Caco-2 (cell line): ENCODE data around the gene ZC2HC1C. TPM values are rescaled to one million over a fixed set of nuclear protein-coding genes. Genes with fewer than 3 reads are reported as not detected.

ENCODE experiments used
- BruUV-seq: library from RNA; stranded (reverse); fragments of 400-500 nt; replicated peaks from 2 replicates; lab custom pipeline; 2021; lab: Mats Ljungman, UMichigan
- CTCF ChIA-PET: fragments of 300-600 bp; sonication (Branson Sonifier 250); formaldehyde crosslinking; loops from one replicate; lab custom pipeline; 2022; ENCODE audit warnings: antibody characterized with exemption; lab: Charles Lee
- POLR2A ChIA-PET: fragments of 300-600 bp; sonication (Branson Sonifier 250); formaldehyde crosslinking; loops from one replicate; lab custom pipeline; 2022; ENCODE audit warnings: antibody characterized with exemption; lab: Charles Lee
- DNase-seq, 2 experiments: peaks; one replicate each; pipeline versions ENCODE4 v3.0.0 to v3.0.0-alpha.2; 2020 to 2022
- H3K27me3 ChIP-seq: replicated peaks from 2 replicates; pipeline ENCODE4 v1.6.0; 2011; ENCODE audit warnings: low read length; ENCODE audit not compliant: control insufficient read depth, insufficient read depth
- H3K36me3 ChIP-seq: 2 replicates; pipeline ENCODE4 v1.5.1; 2011; ENCODE audit warnings: low read length; ENCODE audit not compliant: control insufficient read depth, insufficient read depth
- H3K4me1 ChIP-seq: fragments of 250-450 bp; sonication (Bioruptor Pico); 2 replicates; pipeline ENCODE4 v1.5.1; 2020; ENCODE audit warnings: mild to moderate bottlenecking
- H3K4me3 ChIP-seq: 2 replicates; pipeline ENCODE4 v1.5.1; 2011; ENCODE audit warnings: low read depth, mild to moderate bottlenecking, control low read depth, low read length
- H3K9me3 ChIP-seq: fragments of 250-450 bp; sonication (Bioruptor Pico); 2 replicates; pipeline ENCODE4 v1.5.1; 2020; ENCODE audit warnings: mild to moderate bottlenecking, moderate library complexity
- H3K27ac Mint-ChIP-seq: one replicate; pipeline ENCODE4 v1.8.0; 2022; ENCODE audit warnings: mixed read lengths; ENCODE audit not compliant: unreplicated experiment
- H3K27me3 Mint-ChIP-seq: one replicate; pipeline ENCODE4 v1.8.0; 2022; ENCODE audit warnings: mixed read lengths; ENCODE audit not compliant: insufficient read depth, unreplicated experiment
- H3K36me3 Mint-ChIP-seq: one replicate; pipeline ENCODE4 v1.8.0; 2022; ENCODE audit warnings: mild to moderate bottlenecking, mixed read lengths; ENCODE audit not compliant: insufficient read depth, unreplicated experiment
- H3K4me1 Mint-ChIP-seq: one replicate; pipeline ENCODE4 v1.8.0; 2022; ENCODE audit warnings: low read depth, mixed read lengths; ENCODE audit not compliant: unreplicated experiment
- H3K4me3 Mint-ChIP-seq: one replicate; pipeline ENCODE4 v1.8.0; 2022; ENCODE audit warnings: mild to moderate bottlenecking, moderate library complexity, mixed read lengths; ENCODE audit not compliant: unreplicated experiment
- H3K9me3 Mint-ChIP-seq: one replicate; pipeline ENCODE4 v1.8.0; 2022; ENCODE audit warnings: mixed read lengths; ENCODE audit not compliant: unreplicated experiment
- CTCF ChIP-seq, 2 experiments: fragments of 200-600 bp in 1 of 2; IDR thresholded peaks; 1 replicate in 1 of 2; 2 replicates in 1 of 2; pipeline versions ENCODE4 v1.5.1 to v1.8.0; 2011 to 2022; ENCODE audit warnings: antibody characterized with exemption in 1 of 2, control low read depth in 1 of 2, inconsistent platforms in 1 of 2, low read depth in 1 of 2, low read length in 1 of 2, mild to moderate bottlenecking in 1 of 2, moderate library complexity in 1 of 2; ENCODE audit not compliant: insufficient read depth in 1 of 2, severe bottlenecking in 1 of 2, unreplicated experiment in 1 of 2
- intact Hi-C: fragments of 100-400 bp; cut with micrococcal nuclease; formaldehyde crosslinking; loops from one replicate; pipeline ENCODE4 v1.10.0; 2022; ENCODE audit not compliant: unreplicated experiment
- total RNA-seq: library from RNA; stranded (reverse); gene quantifications from 2 replicates; pipeline ENCODE4 v1.2.3, GENCODE V29; 2022

ZC2HC1C gene
- total RNA-seq, 1 experiment from 2014 or later, result 2.5 TPM

- ChIA-PET POLR2A (interaction anchor here (1.1 kb wide), 1 partner anchor 8 kb away, joined by 6 read pairs; the partner anchor contains the start of gene ZC2HC1C), CTCF (no interaction called here)
- no peak overlapping the region for H3K27ac Mint-ChIP-seq
- Histone ChIP-seq H3K9me3 (no peaks in the 10 kb centered on the region), H3K36me3 (no peaks in the 10 kb centered on the region; the same call in 1 of the 2 replicates), H3K4me3 (no peak overlapping the region), H3K4me1 (no peaks in the 10 kb centered on the region), H3K27me3 (no peaks in the 10 kb centered on the region)
- intact Hi-C loops, result no loop called here
- no peak for DNase-seq
- H3K27me3 Mint-ChIP-seq, result no peaks in the 10 kb centered on the region
- H3K36me3 Mint-ChIP-seq, result peaks cover 5% of the 10 kb centered on the region
- H3K4me1 Mint-ChIP-seq, result no peaks in the 10 kb centered on the region
- no TSS peak for BruUV-seq
- H3K9me3 Mint-ChIP-seq, result no peaks in the 10 kb centered on the region
- no peak for TF ChIP-seq CTCF (IDR thresholded peaks at IDR 0.05; ENCODE audit: insufficient read depth in 1 of 2, low read depth in 1 of 2, low read length in 1 of 2, severe bottlenecking in 1 of 2, unreplicated experiment in 1 of 2)
- H3K4me3 Mint-ChIP-seq, result no peak overlapping the region
Measured at GRCh38 chr14:75077794-75078193, 8.4 kb downstream of the ZC2HC1C start.

GRCh38 chr14:75079521-75079920, 10.1 kb downstream of the ZC2HC1C start:
- no peaks in the 10 kb centered on the region for H3K9me3 Mint-ChIP-seq
- H3K4me1 Mint-ChIP-seq, result no peaks in the 10 kb centered on the region
- H3K9me3 ChIP-seq, result no peaks in the 10 kb centered on the region
- H3K4me1 ChIP-seq, result no peaks in the 10 kb centered on the region
- H3K36me3 ChIP-seq, result no peaks in the 10 kb centered on the region; the same call in 1 of the 2 replicates
- no peak for DNase-seq
- BruUV-seq, result no TSS peak
- H3K27ac Mint-ChIP-seq, result no peak overlapping the region
- no peaks in the 10 kb centered on the region for H3K27me3 Mint-ChIP-seq
- intact Hi-C loops, result no loop called here
- POLR2A ChIA-PET, result interaction anchor here (0.6 kb wide), 1 partner anchor 12 kb away, joined by 13 read pairs; no protein-coding TSS in a partner anchor
- H3K4me3 Mint-ChIP-seq, result no peak overlapping the region
- TF ChIP-seq CTCF (IDR thresholded peaks at IDR 0.05; ENCODE audit: insufficient read depth in 1 of 2, low read depth in 1 of 2, low read length in 1 of 2, severe bottlenecking in 1 of 2, unreplicated experiment in 1 of 2), result no peak
- H3K36me3 Mint-ChIP-seq, result peaks cover 5% of the 10 kb centered on the region
- CTCF ChIA-PET, result interaction anchor here (0.6 to 0.7 kb wide), 2 partner anchors 9 to 37 kb away, joined by 4 to 6 read pairs; no protein-coding TSS in a partner anchor
- no peak overlapping the region for H3K4me3 ChIP-seq
- no peaks in the 10 kb centered on the region for H3K27me3 ChIP-seq

GRCh38 chr14:75081660-75082229, 12.3 kb downstream of the ZC2HC1C start:
- Histone ChIP-seq H3K27me3 (no peaks in the 10 kb centered on the region), H3K36me3 (no peaks in the 10 kb centered on the region; the same call in 1 of the 2 replicates), H3K4me3 (no peak overlapping the region), H3K9me3 (no peaks in the 10 kb centered on the region), H3K4me1 (no peaks in the 10 kb centered on the region)
- Mint-ChIP-seq H3K27ac (no peak overlapping the region), H3K36me3 (peaks cover 18% of the 10 kb centered on the region), H3K9me3 (no peaks in the 10 kb centered on the region), H3K27me3 (no peaks in the 10 kb centered on the region), H3K4me3 (no peak overlapping the region), H3K4me1 (no peaks in the 10 kb centered on the region)
- DNase-seq, result no peak
- POLR2A ChIA-PET, result interaction anchor here (0.6 kb wide), 1 partner anchor 59 kb away, joined by 3 read pairs; no protein-coding TSS in a partner anchor
- no TSS peak for BruUV-seq
- TF ChIP-seq CTCF (IDR thresholded peaks at IDR 0.05; ENCODE audit: insufficient read depth in 1 of 2, low read depth in 1 of 2, low read length in 1 of 2, severe bottlenecking in 1 of 2, unreplicated experiment in 1 of 2), result no peak
- intact Hi-C loops, result no loop called here
- CTCF ChIA-PET, result no interaction called here
